Type B pancreatic cell (in vitro differentiated cells): ENCODE results near the gene GAL3ST2. TPM values are rescaled to one million over a fixed set of nuclear protein-coding genes. Genes with fewer than 3 reads are reported as not detected.

Source experiments
- DNase-seq: peaks from one replicate; pipeline ENCODE4 v3.0.0; 2021; ENCODE audit warnings: mixed read lengths; ENCODE audit not compliant: unreplicated experiment; ENCODE audit errors: extremely low spot score
- H3K27ac Mint-ChIP-seq: 2 replicates; pipeline ENCODE4 v1.8.0; 2021; ENCODE audit warnings: mild to moderate bottlenecking, mixed read lengths
- H3K27me3 Mint-ChIP-seq: 2 replicates; pipeline ENCODE4 v1.8.0; 2021; ENCODE audit warnings: mixed read lengths
- H3K36me3 Mint-ChIP-seq: 2 replicates; pipeline ENCODE4 v1.8.0; 2021; ENCODE audit warnings: mixed read lengths
- H3K4me1 Mint-ChIP-seq: one replicate; pipeline ENCODE4 v1.8.0; 2021; ENCODE audit warnings: mixed read lengths; ENCODE audit not compliant: unreplicated experiment
- H3K4me3 Mint-ChIP-seq: 2 replicates; pipeline ENCODE4 v1.8.0; 2021; ENCODE audit warnings: mild to moderate bottlenecking, mixed read lengths
- H3K9me3 Mint-ChIP-seq: 2 replicates; pipeline ENCODE4 v1.8.0; 2021; ENCODE audit warnings: mixed read lengths
- total RNA-seq: library from RNA; stranded (reverse); gene quantifications from 2 replicates; pipeline ENCODE4 v1.2.1, GENCODE V29; 2021; ENCODE audit warnings: low replicate concordance
- TF ChIP-seq, protein P1 (sequence below): fragments of 200-600 bp; sonication (generic); conservative IDR thresholded peaks from 2 replicates; pipeline ENCODE4 v1.5.0; 2021; ENCODE audit warnings: antibody characterized with exemption, mild to moderate bottlenecking

Gene GAL3ST2
- total RNA-seq, 1 donor from 2014 or later: 0.29 TPM

DNA sequence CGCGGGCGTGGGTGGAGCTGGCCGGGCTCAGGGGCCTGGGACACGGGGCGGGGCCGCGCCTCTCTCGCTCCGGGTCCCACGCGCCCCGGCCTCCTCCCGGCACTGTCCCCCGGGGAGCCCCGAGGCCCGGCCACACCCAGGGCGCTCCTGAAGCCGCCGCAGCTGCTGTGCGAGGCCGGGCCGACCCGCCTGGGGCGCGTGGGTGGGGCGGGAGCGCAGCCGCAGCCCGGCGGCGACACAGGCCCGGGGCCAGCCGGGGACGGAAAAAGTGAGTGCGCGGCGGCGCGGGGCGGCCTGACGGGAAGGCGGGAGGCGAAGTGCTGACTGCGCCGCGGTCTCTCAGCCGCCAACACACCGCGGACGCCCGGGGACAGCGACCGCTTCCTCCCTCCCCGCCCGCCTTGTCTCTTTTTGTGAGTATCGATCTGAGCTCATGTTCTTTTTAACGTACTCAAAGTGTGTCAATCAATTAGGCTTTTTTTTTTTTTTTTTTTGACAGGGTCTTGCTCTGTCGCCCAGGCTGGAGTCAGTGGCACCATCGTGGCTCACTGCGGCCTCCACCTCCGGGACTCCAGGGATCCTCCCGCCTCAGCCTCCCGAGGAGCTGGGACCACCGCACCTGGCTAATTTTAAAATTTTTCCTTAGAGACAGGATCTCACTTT lies 67.6 kb downstream of the GAL3ST2 start:
- Mint-ChIP-seq H3K27ac (no peak overlapping the region), H3K9me3 (no peaks in the 10 kb centered on the region), H3K4me3 (peak overlapping the region; percentile 70), H3K27me3 (peaks cover 24% of the 10 kb centered on the region), H3K36me3 (no peaks in the 10 kb centered on the region), H3K4me1 (peaks cover 13% of the 10 kb centered on the region)
- DNase-seq: peak; percentile 74
- TF ChIP-seq, protein P1, sequence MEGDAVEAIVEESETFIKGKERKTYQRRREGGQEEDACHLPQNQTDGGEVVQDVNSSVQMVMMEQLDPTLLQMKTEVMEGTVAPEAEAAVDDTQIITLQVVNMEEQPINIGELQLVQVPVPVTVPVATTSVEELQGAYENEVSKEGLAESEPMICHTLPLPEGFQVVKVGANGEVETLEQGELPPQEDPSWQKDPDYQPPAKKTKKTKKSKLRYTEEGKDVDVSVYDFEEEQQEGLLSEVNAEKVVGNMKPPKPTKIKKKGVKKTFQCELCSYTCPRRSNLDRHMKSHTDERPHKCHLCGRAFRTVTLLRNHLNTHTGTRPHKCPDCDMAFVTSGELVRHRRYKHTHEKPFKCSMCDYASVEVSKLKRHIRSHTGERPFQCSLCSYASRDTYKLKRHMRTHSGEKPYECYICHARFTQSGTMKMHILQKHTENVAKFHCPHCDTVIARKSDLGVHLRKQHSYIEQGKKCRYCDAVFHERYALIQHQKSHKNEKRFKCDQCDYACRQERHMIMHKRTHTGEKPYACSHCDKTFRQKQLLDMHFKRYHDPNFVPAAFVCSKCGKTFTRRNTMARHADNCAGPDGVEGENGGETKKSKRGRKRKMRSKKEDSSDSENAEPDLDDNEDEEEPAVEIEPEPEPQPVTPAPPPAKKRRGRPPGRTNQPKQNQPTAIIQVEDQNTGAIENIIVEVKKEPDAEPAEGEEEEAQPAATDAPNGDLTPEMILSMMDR: no peak

DNA sequence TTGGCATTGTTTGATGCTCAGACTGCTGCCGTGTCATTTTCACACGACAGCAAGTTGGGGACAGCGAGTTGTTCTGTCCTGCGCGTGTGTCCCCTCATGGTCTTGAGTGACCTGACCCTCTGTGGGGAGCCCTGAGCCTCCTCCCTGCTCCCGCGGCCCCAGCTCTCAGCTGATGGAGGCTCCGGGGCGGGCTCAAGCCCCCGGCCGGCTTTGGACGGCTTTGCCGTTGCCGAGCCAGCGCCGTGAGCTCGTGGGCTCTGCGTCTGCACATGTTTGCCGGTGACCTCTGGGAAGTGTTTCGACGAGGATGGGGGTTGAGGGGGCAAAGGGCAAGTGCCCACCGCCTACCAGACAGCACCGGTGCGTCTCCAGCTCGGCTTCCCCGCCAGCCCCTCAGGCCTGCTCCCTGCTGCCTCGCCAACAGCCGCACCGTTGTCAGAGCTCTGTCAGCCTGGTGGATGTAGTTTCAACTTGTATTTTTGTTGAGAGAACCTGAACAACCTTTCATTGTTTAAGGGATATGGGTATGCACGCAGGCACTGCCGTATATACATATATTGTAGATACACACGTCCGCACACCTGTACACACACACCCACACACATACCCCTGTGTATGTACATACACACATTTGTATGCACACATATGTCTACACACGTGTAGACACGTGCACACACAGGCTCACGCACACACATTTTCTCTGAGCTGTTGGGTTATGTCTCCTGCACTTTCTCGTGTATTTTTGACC lies 68.4 kb downstream of the GAL3ST2 start:
- Mint-ChIP-seq H3K27ac (peak overlapping the region; percentile 37), H3K4me3 (peak overlapping the region; percentile 70), H3K27me3 (peaks cover 22% of the 10 kb centered on the region), H3K4me1 (peaks cover 13% of the 10 kb centered on the region), H3K36me3 (no peaks in the 10 kb centered on the region), H3K9me3 (no peaks in the 10 kb centered on the region)
- TF ChIP-seq, protein P1: no peak
- DNase-seq: no peak

DNA sequence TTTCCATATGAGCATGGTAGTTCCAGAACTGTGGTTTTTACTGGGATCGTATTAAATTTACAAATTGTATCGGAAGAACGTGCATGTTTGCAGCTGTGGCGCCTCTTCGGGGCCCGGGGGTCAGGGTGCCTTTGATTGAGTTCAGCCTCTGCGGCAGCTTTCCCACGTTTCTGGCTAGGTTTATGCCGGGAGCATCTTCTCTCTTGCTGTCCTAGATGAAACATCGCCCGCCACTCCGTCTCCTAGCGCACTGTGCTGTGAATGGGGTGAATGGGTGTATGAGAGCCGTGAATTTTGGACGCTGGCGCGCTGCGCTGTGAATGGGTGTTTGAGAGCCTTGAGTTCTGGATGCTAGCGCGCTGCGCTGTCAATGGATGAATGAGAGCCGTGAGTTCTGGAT lies 69.8 kb downstream of the GAL3ST2 start:
- DNase-seq: no peak
- H3K27ac Mint-ChIP-seq: no peak overlapping the region

DNA sequence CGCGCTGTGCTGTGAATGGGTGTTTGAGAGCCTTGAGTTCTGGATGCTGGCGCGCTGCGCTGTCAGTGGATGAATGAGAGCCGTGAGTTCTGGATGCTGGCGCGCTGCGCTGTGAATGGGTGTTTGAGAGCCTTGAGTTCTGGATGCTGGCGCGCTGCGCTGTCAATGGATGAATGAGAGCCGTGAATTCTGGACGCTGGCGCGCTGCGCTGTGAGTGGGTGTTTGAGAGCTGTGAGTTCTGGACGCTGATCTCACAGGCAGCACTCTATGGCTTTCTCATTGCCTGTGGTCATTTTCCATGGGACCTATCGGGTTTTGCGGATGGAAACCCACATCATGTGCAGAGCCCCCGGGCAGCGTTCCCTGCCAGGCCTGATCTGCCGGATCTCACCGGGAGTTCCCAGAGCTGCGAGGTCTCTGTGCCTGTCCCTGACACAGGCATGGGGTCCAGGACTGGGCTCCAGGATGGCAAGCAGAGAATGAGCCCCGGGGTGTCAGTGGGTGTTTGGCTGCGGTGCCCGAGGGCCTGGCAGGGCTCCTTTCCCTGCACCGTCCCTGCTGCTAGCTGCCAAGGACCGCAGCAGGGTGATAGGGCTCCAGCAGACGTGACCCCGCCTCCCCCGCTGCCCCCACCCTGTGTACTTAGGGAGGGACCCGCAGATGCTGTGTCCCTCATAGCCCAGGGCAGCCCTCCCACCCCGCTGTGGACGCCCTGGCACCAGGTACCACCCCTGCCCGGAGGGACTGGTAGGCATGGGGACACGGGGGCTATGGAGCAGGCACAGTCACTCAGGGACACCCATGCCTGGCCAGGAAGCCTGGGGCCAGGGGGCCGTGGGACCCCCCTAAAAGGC lies 72.4 kb downstream of the GAL3ST2 start:
- Mint-ChIP-seq H3K4me1 (peaks cover 6% of the 10 kb centered on the region), H3K9me3 (no peaks in the 10 kb centered on the region), H3K4me3 (no peak overlapping the region), H3K36me3 (no peaks in the 10 kb centered on the region), H3K27ac (no peak overlapping the region), H3K27me3 (peaks cover 17% of the 10 kb centered on the region)
- TF ChIP-seq, protein P1: no peak
- DNase-seq: peak; percentile 69

More for the DNA sequence above, 69.8 kb downstream of the GAL3ST2 start:
- Mint-ChIP-seq H3K4me1 (peaks cover 13% of the 10 kb centered on the region), H3K4me3 (no peak overlapping the region), H3K27me3 (peaks cover 17% of the 10 kb centered on the region), H3K9me3 (no peaks in the 10 kb centered on the region), H3K36me3 (no peaks in the 10 kb centered on the region)
- TF ChIP-seq, protein P1: no peak

DNA sequence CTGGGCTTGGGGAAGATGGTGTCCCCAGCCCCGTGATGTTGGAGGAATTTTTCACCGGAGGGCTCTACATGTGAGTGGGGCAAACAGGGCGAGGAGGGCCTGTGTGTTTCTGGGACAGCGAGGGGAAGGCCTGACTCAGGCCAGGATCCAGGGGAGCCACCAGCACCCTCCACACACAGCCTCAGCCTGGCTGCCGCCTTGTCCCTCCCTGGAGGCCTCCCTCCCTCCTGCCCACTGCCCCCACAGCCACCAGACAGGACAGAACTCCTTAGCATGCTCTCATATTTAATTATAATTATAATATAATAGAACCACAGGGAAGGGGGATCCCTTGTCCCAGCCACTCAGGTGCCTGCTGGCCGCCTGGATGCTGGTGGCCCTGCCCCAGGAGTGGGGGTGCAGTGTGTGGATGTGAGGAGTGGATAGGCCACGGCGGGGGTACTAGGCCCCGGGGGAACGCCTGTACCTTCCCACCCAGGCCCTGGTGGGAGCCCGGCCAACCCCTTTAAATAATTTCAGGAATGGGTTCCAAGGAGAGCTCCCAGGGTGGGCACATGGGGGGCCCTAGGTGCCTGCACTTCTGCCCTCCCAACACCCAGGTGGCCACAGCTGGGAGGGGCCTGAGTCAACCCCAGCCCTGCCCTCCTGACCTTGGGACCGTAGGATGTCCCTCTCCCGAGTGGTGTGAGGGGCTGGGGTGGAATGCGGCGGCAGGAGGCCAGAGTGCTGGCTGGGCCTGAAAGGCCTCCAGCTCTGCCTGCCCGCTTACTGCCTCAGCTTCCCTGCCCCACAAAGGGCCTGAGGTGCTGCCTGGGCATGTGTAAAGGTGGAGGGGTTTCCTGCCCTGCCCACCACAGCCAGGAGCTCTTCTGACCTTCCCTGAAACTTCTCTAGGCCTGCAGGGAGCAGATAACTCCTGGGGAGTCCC lies 73.3 kb downstream of the GAL3ST2 start:
- TF ChIP-seq, protein P1: no peak
- Mint-ChIP-seq H3K9me3 (no peaks in the 10 kb centered on the region), H3K27me3 (peaks cover 17% of the 10 kb centered on the region), H3K4me3 (no peak overlapping the region), H3K4me1 (peaks cover 6% of the 10 kb centered on the region), H3K36me3 (no peaks in the 10 kb centered on the region), H3K27ac (no peak overlapping the region)
- peak; percentile 67 for DNase-seq
